Activated CD8-positive, alpha-beta memory T cell treated with anti-CD3 and anti-CD28 coated beads, Interleukin-2, amount 50 U/mL, for 4 hours (primary cell): Measurements from ENCODE around the gene NPB.
A peak's percentile ranks its signal among the peaks of the same experiment; 100 is the strongest.
"Not testable (repeated sequence)": the region's sequence is repeated elsewhere in the genome, so short reads cannot be mapped to it uniquely, and the experiment has no call there.

ENCODE experiments used
- DNase-seq: peaks from one replicate; pipeline ENCODE4 v3.0.0-alpha.2; 2020

NPB gene

DNA sequence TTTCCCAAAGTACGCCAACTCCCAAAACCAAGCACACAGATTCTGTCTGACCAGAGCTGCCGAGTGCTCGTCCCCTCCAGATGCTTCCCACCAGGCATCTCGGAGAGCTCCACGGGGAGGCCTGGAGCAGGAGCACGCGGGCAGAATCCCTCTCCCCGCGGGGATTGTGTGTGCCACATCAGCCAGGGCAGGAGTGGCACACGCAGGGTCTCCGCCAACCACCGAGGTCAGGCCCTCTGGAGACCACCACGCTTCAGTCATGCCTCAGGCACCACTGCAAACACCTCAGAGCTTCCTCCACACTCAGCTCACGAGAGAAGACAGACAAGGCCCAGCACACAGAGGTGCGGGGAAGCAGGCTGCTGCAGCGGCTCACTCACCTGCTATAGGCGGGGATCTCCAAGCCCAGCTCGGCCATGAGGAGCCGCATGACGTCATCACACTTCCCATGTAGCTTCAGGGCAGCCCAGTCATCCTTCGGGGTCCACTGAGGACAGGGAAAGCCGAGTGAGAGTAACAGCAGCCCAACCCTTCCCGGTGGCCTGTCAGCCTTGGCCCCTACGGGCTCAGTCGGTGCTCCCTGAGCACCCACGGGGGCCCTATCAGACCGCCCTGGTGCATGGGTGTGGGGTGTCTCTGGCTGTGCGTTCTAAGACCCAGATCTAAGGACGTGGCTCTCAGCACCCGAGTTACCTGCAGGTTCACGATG lies 11.5 kb downstream of the NPB start:
- DNase-seq, result no peak

DNA sequence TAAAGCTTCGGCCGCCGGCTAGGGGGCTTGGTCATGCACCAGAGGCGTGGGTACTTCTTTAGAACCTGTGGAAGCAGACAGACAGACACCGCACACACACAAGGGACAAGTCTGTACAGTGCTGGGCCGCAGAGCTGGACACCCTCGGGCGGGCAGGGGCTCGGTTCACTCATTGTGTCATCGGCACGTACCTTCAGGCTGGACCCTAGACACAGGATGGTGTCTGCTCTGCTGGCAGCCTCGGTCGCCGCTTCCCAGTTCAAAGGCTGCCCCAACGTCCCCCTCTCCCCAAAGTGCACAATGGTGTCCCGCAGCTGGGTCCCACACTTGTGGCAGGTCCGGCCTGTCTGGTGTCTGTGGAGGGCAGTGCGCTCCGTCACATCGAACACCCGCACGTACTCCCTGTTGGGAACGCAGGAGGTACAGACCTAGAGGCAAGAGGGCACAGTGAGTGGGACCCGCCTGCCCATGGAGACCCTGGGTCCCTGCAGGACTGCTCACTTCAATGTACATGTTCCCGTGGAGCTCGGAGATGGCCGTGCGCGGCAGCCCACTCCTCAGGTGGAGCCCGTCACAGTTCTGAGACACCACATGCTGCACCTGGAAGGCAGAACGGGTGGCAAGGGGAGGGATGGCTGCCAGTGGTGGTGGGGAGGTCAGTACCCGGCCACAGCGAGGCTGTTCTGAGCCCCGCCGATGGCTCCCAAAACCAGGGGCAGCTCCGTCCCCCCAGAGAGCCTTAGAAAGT lies 12.2 kb downstream of the NPB start:
- DNase-seq, result no peak

DNA sequence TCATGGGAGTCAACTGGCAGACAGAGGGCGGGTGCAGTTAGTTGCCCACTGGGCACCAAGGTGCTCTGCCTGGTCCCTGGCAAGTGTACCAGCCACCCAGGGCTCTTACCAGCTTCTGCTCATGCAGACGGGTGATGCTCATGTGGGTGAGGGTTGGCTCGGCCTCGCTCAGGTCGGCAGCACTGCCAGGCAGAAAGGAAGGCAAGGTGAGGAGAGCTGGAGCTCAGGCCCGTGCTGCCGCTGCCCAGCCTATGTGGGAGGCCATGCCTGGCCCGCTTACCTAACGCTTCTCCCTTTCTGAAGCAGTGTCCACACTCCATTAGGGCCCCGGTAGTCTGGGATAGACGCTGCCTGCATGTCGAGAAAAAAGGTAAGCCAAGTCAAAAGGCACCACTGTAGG lies 13.3 kb downstream of the NPB start:
- DNase-seq, result no peak

DNA sequence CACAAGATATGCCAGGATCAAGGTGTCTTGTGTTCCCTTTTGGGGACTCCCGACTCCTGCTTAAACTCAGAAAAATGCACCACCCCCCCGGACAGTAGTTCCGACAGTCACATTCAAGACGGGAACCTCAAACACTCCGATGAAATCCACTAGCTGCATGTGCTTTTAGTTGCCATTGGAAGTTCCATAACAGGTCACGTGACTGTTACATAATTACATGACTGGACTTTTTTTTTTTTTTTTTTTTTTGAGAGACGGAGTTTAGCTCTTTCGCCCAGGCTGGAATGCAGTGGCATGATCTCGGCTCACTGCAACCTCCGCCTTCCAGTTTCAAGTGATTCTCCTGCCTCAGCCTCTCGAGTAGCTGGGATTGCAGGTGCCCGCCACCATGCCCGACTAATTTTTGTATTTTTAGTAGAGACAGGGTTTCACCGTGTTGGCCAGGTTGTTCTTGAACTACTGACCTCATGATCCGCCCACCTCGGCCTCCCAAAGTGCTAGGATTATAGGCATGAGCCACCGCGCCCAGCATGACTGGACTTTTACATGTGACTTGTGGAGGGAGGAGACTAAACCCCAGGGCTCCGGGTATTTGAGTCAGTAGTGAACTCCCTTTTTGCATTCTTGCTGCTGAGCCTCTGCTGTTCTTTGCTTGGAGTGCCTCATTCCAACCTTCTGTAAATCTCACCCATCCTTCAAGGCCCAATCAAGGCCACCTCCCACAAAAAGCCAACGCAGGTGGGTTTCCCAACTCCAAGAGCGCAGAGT lies 14.4 kb downstream of the NPB start:
- DNase-seq, result no peak

DNA sequence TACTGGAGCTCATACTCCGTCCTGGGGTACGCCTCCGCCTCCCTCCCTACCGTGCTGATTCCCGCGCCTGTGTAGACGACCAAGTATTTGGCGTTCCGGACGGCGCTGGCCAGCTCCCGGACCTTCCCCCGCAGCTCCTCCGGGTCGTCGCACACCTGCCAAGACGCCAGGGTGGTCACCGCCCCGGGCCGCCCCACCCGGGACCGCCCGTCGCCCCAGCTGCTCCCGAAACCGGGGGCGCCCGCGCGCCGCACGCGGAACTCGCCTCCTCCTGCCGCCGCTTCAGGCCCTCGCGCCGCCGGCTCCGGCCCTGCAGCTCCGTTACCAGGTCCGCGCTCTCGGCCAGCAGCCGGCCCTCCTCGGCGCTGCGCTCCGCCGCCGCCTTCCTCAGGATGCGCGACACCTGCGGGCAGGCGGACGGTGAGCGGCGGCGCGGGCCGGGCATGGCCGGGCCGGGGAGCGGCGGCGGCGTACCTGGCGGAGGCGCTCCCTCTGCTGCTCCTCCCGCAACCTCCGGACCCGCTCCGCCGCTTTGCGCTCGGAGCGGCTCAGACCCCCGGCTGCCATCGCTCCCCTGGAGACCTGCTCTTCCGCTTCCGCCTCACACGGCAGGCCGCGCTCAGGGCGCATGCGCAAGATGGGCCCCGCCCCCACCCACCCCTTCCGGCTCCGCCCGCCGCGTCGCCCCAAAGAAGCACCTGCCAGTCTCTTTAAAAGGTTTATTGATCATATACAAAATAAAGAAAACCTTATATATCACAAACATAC lies 15.7 kb downstream of the NPB start, which contains the start of gene SIRT7:
Gene SIRT7, minus strand, starts transcription at position 612 of the 768 bp plus-strand sequence. Its CDS starts 45 bp downstream, at position 567.
- DNase-seq, result peak; percentile 79

DNA sequence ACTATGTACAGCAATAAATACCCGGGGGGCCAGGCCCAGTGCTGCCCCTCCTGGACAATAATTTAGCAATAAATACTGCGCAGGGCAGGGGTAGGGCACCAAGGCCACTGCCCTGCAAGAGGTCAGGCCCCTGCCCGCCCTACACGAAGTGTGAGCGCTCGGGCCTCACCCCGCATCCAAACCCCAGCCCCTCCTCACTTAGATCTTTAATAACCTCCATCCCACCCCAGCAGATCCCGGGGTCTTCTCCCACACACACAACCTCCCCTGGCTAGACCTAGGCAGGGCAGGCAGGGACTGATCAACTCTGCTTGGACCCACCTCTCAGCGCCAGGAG lies 16.3 kb downstream of the NPB start:
- not testable (repeated sequence) for DNase-seq

DNA sequence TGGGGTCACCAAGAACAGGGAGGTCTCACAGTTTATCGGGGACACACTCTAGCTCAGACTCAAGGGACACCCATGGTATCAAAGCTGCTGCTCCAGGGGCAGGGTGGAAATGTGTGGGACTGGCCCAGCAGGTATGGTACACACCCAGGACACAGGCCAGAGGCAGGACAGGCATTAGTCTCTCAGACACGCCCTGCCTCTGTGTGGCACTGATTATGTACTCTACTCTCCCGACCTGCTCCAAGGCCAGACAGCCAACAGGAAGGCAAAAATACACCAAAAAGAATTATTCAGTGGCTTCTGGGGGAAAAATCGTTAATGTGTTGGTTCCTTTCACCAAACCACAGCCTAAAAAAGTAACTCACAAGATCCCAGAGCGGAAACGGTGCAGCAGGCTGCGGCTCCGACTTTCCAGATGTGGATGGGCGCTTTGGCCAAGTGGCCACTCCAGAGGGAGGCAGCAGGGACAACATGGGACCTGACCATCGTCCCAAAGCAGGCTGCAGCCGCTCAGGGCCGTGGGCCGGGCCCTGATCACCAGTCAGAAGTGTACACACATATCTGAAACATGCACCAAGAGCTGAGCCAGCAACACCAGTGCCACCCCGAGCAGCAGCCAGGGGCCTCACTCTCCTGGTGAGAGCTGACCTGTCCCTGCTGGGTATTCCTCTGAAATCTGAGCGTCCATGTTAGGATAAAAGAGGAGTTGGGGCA lies 17.0 kb downstream of the NPB start:
- no peak for DNase-seq

DNA sequence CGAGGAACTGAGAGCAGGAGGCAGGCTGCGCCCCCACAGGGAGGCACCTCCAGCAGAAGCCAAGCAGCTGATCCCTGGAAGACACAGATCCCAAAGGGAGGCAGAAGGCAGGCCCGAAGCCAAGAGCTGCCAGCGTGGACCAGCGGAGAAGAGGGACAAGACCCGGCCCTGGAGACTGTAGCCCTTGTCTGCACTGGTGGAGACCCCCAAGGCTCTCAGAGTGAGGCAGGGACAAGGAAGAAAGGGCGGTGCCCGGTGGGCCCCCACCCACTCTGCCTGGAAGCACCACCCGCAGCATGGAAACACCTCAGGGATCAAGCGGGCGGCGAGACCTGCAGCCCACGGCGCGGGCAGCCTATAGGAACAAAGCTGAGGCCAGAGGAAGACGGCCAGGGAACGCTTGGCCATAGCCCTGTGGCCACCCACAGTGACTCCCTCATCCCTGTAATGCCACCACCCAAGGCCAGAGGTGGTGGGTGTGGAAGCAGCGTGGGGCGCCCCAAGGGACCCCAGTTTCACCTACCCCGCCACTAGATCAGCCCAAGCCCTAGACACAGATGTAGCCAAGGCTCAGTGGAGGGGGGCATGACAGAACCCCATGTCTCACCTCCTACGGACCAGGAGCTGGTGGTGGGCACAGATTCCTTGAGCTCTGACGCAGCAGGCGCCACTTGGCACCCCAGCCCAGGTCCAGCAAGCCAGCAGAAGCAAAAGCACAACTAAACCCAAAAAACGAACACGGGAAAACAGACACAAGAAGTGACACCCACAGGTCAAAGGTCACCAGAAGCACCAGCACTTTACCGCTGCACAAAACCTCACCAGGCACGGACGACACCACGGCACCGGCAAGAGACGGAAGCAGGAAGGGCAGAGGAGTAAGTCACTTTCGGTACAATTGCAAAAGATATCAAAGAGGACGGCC lies 18.8 kb downstream of the NPB start:
- no peak for DNase-seq

DNA sequence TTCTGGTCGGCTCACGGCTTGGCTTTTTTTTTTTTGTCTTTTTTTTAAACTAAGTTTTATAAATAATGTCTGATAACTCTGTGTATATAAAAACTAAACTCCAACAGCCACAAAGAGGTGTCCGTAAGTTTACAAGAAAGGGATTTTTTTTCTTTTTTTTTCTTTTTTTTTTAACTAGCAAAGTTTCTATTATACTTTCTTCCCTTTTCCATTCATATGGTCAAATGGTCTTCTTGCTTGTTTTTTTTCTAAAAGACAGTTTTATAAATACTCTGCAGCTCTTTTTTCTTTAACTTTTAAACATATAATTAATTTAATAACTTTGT lies 19.5 kb downstream of the NPB start:
- no peak for DNase-seq

DNA sequence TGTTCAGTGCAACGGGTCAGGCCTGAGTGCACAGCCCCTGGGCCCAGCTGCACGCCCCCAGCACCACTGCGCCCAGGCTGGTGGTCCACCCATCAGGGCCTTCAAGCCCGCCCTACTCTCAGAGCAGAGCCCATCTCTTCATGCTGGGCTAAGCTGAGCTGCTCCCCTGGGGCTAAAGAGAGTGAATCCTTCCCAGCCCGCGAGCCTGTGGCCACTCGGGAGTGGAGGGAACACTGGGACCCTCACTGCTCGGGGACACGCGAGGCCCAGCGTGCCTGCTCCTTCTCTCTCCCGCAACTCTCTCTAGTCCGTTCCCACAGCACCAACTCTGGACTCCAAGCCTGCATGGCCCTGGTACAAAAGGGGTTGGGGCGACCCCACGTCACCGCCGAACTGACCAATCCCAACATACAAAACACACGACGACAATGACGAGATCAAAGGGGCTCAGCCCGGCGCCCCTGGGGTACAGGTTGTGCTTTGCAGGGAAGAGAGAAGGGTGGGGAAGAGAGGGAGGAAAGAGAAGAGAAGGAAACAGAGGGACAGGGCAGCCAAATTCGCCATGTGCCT lies 20.0 kb downstream of the NPB start:
- no peak for DNase-seq

DNA sequence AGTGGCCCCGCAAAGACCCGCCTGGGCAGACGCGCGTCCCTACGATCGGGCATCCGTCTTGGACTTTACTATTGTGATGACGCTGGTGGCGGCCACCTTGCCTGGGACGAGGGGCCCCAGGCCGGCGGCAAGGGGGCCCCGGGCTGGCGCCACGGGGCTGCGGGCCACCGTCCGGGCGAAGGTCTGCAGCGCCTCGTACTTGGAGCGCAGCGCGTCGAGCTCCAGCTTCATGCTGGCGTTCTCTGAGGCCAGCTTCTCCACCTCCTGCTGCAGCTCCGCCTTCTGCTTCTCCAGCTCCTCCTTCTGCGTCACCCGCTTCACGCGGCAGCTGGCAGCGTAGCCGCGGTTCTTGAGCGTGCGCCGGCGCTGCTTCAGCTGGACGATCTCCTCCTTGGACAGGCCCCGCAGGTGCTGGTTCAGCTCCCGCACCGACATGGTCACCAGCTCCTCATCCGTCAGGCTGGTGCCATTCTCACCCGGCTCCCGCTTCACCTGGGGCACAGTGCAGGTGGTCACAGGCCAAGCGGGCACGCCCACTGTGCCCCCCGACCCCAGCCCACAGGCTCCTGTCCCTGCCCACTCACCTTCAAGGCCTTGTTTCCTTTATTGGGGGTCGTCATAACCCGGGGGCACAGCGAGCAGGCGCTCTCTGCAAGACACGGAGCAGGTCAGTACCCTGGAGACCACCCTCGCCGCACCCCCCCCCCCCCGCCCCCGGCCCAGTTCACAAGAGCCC lies 20.7 kb downstream of the NPB start:
- DNase-seq, result no peak

DNA sequence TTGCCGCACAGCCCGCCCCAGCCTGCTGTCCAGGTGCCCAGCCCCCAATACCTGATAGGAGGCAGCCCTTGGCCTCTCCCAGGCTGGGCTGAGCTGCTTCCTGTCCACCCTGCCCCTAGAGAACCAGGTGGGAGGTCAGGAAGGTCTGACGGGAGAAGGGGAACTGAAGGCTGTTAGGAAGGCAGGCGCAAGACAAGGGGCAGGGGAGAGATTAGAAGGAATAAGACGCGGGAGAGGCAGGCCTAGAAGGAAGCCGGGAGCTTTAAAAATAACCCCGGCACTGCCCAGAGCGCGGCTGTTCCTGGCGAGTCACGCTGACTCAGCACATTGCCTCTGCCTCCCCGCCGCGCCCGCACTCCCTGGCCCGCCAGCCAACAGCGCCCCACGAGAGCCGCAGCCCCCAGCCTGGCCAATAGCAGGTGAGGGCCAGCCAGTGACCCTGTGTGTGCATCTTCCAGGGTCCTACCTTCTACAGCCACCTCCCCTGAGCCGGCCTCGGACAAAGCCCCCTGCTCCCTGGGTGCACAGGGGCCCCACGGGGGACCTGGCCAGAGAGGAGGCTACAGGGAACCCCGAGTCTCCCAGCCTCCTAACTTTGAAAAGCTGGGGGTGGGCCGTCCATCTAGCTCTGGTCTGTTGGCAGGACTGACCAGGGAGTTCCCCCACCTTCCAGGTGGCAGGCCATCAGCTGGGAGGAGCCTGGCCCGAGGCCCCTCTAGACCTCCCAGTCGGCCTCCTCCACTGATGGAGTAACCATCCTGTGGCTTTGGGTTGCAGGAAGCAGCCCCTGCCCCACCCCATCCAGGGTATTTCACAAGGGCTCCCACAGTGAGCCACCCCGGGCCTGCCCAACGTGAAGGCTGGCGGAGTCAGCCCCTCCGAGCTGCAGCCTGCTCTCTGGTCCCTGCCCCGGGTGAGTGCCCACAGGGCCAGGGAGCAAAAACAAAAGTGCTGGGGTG lies 21.5 kb downstream of the NPB start:
- no peak for DNase-seq

DNA sequence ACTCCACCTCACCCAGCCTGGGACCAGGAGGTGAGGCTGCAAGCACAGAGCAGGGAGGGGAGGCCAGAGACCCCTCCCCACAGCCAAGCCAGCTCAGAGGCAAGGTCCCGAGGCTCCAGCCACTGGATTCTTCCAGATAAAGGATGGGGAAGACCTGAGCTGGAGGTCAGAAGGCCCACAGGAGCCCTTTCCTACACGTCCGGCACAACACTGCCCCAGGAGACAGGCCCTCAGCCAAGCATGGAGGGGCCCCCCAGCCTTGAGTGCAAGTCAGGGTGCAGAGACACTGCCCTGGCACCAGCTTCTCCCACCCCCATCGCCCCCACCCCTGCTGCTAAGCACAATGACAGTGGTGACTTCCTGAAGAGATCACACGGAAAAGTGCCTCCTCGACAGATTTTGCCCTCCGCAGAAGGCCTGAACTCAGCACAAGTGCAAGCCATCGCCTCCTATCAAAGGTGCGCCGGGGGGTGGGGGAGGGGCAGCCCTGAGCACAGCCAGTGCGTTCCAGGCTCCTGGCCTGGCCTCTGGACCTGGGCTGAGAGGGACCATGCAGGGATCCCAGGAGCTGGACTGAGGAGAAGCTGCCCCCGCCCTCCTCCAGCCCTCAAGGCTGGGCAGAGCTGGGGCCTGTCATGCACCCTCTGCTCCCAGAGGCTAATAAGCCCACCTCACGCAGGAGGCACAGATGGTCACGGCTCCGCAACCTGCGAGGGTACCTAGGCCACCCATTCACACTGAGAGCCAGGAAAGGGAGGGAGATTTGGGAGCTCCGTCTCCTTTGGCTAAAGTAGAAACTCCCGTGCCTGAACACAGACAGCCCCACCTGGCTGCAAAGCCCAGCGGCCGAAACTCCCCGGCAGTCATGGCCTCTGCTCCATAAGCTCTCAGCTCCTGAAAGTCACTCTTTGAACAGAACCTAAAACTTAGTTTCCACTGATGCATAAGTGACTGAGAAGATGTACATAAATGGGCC lies 22.8 kb downstream of the NPB start:
- no peak for DNase-seq

DNA sequence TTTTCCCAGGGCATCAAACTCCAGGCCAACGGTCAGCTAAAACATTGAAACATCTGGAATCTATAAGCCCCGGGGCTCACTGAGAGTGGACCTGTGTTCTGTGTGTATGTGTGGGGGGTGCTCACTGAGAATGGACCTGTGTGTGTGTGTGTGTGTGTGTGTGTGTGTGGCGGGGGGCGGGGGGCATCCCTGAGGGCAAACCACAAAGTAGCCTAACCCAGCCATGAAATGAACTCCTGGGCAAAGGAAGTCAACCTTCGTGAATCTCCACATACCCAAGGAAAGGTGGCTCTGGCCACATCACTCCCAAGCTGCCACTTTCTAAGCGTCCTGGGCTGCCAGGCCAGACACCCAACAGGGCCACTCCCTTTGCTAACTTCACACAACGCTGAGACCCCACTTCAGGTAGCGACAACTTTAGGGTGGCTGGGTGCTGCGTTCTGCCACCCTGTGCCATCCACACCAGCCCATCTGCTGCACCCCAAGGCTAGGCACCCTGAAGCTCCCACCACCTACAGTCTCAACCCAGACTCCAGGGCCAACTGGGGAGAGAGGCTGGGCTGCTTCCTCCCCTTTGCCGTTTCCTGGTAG lies 23.9 kb downstream of the NPB start:
- no peak for DNase-seq

DNA sequence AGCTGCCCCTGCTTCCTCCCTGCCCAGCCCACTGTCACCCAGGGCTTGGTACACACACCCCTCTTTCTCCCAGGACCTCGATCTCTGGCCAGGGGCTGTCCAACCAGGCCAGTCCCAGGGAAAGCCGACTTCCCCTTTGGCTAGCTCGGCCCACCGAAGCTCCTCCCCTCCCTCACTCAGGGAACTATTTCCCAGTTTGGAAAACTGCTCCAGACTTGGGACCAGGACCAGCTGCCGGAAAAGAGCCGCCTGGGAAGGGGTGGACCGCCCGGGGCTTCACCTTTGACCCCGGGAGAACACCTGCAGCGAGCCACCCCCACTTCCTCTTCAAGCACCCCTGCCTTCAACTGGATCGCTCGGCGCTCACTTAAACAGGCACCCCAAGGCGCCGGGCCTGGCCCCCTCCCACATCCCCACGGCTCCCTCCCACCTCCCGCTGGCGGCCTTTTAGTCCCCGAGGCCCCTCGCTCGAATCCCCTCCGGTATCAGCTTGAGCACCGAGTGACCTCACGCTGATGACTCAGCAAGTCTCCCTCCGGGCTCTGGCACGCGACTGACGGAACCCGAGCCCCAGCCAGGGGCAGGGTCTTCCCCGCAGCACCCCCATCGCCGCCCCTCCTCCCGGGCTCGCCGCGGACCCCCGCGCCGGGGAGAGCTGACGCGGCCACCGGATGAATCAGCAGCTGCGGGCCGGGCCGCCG lies 24.6 kb downstream of the NPB start:
- DNase-seq, result peak; percentile 69

DNA sequence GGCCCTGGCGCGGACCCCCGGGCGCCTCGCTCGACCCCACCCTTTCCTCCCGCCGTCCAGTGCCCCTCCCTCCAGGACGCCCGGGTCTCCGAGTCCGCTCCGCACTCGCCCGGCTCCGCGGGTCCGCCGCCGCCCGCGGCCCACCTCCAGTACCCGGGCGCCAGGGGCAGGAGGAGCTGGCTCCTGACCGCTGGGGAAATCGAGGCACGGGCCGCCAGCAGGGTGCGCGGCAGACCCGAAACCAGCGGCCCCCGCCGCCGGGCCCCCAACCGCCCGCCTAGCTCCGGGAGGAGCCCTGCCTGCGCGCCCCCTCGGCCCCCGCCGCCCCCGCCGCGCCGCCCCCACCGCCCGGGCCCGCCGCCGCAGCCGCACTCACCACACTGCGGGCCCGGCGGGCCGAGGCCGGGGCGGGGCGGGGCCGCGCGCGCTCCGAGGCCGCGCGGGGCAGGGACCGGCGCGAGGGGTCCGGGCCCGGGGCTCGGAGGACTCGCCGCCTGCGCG lies 25.2 kb downstream of the NPB start:
- DNase-seq, result peak; percentile 39
